Body of pancreas (tissue), 4 donors: ENCODE results near the gene WIPF2. TPM values are rescaled to one million over a fixed set of nuclear protein-coding genes. Genes with fewer than 3 reads are reported as not detected.

Experiments
- ATAC-seq: fragments of 150-250 bp; one replicate; pipeline ENCODE4 v1.9.1; 2016
- DNase-seq, 4 donors: peaks; one replicate each; pipeline ENCODE4 v3.0.0-alpha.2; 2019
- H3K27ac ChIP-seq, 4 donors: fragments of 200-600 bp; sonication (generic); 1 replicate in 3 of 4; 2 replicates in 1 of 4; pipeline versions ENCODE4 v1.5.1 to v1.6.1; 2016 to 2019; ENCODE audit warnings: mild to moderate bottlenecking in 1 of 4, mixed read lengths in 1 of 4, moderate library complexity in 1 of 4
- H3K27me3 ChIP-seq, 2 donors: fragments of 200-600 bp; sonication (generic); one replicate each; pipeline ENCODE4 v1.6.0; 2016; ENCODE audit warnings: mild to moderate bottlenecking in 1 of 2
- H3K36me3 ChIP-seq, 2 donors: fragments of 200-600 bp; sonication (generic); replicated peaks in 1 of 2; 2 replicates each; pipeline ENCODE4 v1.5.1; 2016; ENCODE audit warnings: low read depth in 2 of 2; ENCODE audit not compliant: insufficient read depth in 1 of 2
- H3K4me1 ChIP-seq: fragments of 200-600 bp; sonication (generic); one replicate; pipeline ENCODE4 v1.6.0; 2016
- H3K4me3 ChIP-seq, 2 donors: fragments of 200-600 bp; sonication (generic); 1 replicate in 1 of 2; 2 replicates in 1 of 2; pipeline ENCODE4 v1.5.1; 2016 to 2019
- H3K9me3 ChIP-seq, 3 donors: fragments of 200-600 bp; sonication (generic); 1 replicate in 2 of 3; 2 replicates in 1 of 3; pipeline ENCODE4 v1.5.1; 2016
- CTCF ChIP-seq, 7 experiments: fragments of 450-650 bp in 4 of 7; fragments of 200-600 bp in 3 of 7; sonication (generic) in 3 of 7; IDR thresholded peaks; one replicate each; pipeline ENCODE4 v1.5.1; 2016 to 2019; ENCODE audit warnings: antibody characterized with exemption in 7 of 7
- POLR2A ChIP-seq, 3 donors: fragments of 450-650 bp; IDR thresholded peaks; one replicate each; pipeline ENCODE4 v1.6.1; 2016; ENCODE audit warnings: antibody characterized with exemption in 3 of 3, mild to moderate bottlenecking in 2 of 3
- WGBS, 2 donors: methylation state at CpG; one replicate each; pipeline ENCODE4 v1.1.5; 2017; 5-methylcytosine and 5-hydroxymethylcytosine counted together
- intact Hi-C: fragments of 100-400 bp; cut with DNase I; formaldehyde crosslinking; loops from one replicate; pipeline ENCODE4 v1.15.1; 2023
- total RNA-seq, 2 donors: library from RNA; depleted of rRNA; stranded (reverse); fragments of >200 nt; gene quantifications; one replicate each; pipeline ENCODE4 v1.1.0, GENCODE V29; 2016

The WIPF2 gene
- total RNA-seq, 2 donors from 2014 or later = 4.9 to 7.5 TPM

- WGBS, 2 donors = 46 to 51% methylated on average over 9 of the region's 9 CpGs
- H3K4me1 ChIP-seq = peaks cover 93% of the 10 kb centered on the region
- no peaks in the 10 kb centered on the region for H3K9me3 ChIP-seq
- H3K27me3 ChIP-seq = no peaks in the 10 kb centered on the region
- no peak for TF ChIP-seq POLR2A (IDR thresholded peaks at IDR 0.05)
- TF ChIP-seq CTCF (IDR thresholded peaks at IDR 0.05) = no peak
- DNase-seq (no peak), ATAC-seq (no peak)
- peak overlapping the region; percentile 68 to 89 (median 77) for H3K27ac ChIP-seq
- H3K36me3 ChIP-seq = no peaks in the 10 kb centered on the region
- intact Hi-C loops = no loop called here
- H3K4me3 ChIP-seq = no peak overlapping the region
These were observed 96.8 kb downstream of the WIPF2 start for GRCh38 chr17:40315678-40316570.

DNA sequence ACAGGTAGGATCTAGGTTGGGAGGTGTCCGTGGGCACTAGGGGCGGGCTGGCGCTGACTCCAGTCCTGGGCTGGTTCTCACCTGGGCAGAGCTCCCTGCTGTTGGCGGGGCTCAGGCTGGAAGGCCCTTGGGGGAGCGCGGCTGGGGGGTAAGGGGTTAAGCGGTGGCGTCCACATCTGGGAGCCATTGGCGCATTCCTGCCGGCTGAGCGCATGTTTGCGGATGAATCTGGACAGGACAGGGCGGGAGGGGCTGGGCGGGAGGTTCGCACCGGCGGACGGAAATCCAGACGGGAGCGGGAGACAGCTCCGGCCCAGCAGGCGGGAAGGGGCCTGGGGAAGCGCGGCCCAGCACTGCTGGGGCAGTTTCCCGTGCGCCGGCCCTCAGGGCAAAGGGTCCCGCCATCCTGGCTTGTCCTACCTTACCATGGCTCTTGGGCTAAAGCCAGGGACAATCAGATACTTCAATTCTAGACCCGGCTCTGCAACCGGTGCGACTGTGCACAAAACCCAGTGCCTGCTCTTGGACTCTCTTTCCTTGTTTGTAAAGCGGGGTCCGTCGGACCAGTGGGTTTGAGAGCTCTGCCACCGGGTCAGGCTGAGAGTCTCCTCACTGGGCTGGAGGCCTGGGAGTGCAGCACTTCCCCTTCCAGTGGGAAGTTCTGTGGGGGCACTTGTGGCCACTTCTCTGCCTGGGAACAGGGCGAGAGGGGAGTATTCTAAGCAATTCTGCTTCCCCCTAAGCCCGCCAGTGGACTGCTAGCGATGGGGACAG, 97.7 kb downstream of the WIPF2 start:
- Histone ChIP-seq H3K27ac (peak overlapping the region; percentile 68 to 89 (median 77)), H3K36me3 (no peaks in the 10 kb centered on the region), H3K27me3 (no peaks in the 10 kb centered on the region), H3K9me3 (no peaks in the 10 kb centered on the region), H3K4me1 (peaks cover 92% of the 10 kb centered on the region), H3K4me3 (no peak overlapping the region)
- 25% methylated on average over 13 to 36 of the region's 38 CpGs for WGBS, 2 donors
- ATAC-seq (peak; percentile 43), DNase-seq (peak; percentile 62 to 75 (median 66))
- intact Hi-C loops = no loop called here
- TF ChIP-seq POLR2A (IDR thresholded peaks at IDR 0.05) = peak; percentile 29 to 68 (median 56)
- TF ChIP-seq CTCF (IDR thresholded peaks at IDR 0.05) = peak in 1 of 7 experiments; percentile 6

DNA sequence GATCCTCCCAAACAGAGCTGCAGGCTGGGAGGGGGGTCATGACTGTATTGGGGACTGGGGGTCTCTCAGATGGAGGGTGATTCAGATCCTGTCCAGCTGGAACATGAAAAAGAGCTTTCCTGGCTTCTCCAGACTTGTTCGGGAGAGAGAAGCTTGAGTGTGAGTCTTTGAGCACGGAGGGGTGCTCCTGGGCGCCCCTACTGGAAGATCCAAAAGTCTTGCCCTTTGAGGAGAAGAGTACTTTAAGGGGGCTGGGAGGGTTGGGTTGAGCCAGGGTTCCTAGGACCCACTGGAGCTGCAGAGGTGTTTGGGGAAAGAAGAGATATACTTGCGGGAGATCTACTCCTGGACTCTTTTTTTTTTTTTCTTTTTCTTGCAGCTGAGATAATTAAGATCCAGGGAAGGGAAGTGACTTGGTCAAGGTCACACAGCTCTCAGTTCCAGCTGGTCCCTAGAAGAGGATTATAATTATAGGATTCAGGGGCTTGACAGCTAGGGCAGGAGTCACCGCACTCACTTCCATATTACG, 98.3 kb downstream of the WIPF2 start:
- Histone ChIP-seq H3K4me1 (peaks cover 92% of the 10 kb centered on the region), H3K27me3 (no peaks in the 10 kb centered on the region), H3K36me3 (no peaks in the 10 kb centered on the region), H3K4me3 (no peak overlapping the region), H3K9me3 (no peaks in the 10 kb centered on the region), H3K27ac (peak overlapping the region; percentile 68 to 89 (median 77))
- intact Hi-C loops = no loop called here
- TF ChIP-seq POLR2A (IDR thresholded peaks at IDR 0.05) = no peak
- peak in 6 of 7 experiments; percentile 30 to 37 (median 34) for TF ChIP-seq CTCF (IDR thresholded peaks at IDR 0.05)
- ATAC-seq (no peak), DNase-seq (peak in 3 of 4 donors; percentile 52 to 64 (median 56))
- 0 to 5% methylated on average over 5 to 6 of the region's 6 CpGs for WGBS, 2 donors

DNA sequence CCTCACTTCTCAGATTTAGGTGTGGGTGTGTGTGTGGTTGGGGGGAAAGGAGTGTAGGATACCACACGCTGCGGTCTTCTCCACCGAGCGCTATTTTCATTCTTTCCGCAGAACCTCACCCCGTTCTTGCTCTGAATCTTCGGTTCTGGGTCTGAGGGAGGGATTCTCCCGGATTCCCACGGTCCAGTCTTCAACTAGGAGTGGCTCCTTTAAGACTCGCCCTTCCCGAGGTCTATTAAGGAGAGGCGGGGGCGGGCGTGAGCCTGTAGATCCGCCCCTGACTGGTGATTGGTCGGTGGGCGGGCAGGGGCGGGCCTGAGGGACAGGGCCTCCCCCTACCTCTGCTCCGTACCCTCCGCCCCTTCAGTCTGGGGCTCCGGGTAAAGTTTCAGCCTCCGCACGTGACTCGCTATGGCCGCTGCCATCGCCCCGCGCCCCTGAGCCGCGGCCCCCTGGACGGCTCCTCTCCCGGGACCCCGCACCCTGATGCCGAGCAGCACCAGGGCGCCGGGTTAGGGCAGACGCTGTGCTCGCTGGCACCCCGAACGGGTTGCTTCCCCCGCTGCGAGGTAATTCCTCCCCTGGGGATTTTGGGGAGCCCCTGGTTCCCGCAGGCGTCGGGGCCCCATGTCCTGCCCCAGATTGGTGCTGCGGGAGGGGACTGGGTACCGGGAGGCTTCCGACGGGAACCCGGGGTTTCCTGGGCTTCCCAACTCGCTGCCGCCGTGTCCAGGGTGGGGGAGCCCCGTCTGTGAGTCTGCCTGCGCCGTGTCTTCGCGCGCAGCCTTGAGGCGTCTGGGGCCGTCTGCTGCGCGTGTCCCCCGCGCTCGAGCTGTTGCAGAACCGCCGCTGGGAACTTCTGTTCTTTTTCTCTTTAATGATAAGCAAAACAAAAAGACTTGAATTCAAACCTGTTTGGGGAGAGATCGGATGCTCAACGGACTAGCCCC, 99.1 kb downstream of the WIPF2 start:
- no peaks in the 10 kb centered on the region for H3K36me3 ChIP-seq
- H3K27ac ChIP-seq = peak overlapping the region; percentile 41 to 89 (median 75)
- ATAC-seq = peak; percentile 94
- peaks cover 92% of the 10 kb centered on the region for H3K4me1 ChIP-seq
- intact Hi-C loops = no loop called here
- TF ChIP-seq POLR2A (IDR thresholded peaks at IDR 0.05) (peak; percentile 54 to 70 (median 65)), CTCF (IDR thresholded peaks at IDR 0.05) (no peak)
- 0% methylated on average over 23 to 67 of the region's 70 CpGs for WGBS, 2 donors
- no peaks in the 10 kb centered on the region for H3K9me3 ChIP-seq
- peak; percentile 95 to 97 (median 96) for DNase-seq
- H3K4me3 ChIP-seq = peak overlapping the region; percentile 59 to 84
- H3K27me3 ChIP-seq = no peaks in the 10 kb centered on the region
